GM18526 (cell line): ENCODE results near the gene TLR9.

Experiments
- POLR2A ChIP-seq: IDR thresholded peaks from 3 replicates; pipeline ENCODE4 v1.6.1; 2011; ENCODE audit not compliant: insufficient read length; ENCODE audit errors: extremely low read depth

The TLR9 gene

GRCh38 chr3:52248165-52248541 is 22.7 kb upstream of the TLR9 start:
- no peak for TF ChIP-seq POLR2A

GRCh38 chr3:52247409-52248164 is 22.1 kb upstream of the TLR9 start:
- no peak for TF ChIP-seq POLR2A

GRCh38 chr3:52246728-52247408 is 21.4 kb upstream of the TLR9 start:
- no peak for TF ChIP-seq POLR2A

DNA sequence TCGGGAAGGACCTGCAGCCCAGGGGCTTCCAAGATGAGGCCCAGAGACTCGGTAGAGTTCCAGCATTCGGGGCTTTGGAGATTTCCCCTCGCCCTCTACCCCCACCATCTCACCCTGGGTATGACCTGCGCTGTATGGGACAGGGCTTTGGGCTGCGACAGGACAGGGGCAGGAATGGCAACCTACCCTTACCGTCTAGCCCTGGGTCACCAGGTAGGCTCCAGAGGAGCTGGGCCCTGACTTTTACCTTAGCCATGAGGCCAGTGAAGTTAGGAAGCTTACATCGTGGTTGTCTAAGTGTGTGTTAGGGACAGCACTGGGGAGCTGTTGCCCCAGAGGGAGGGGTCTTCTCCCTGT is 20.8 kb upstream of the TLR9 start:
- TF ChIP-seq POLR2A, result no peak

GRCh38 chr3:52245322-52246263 is 20.1 kb upstream of the TLR9 start, which contains the start of gene PPM1M:
PPM1M (plus strand) TSS chr3:52245759; CDS start chr3:52245825, 66 bp downstream.
- TF ChIP-seq POLR2A, result peak; percentile 40

- TF ChIP-seq POLR2A, result peak; percentile 48
Observed at GRCh38 chr3:52243791-52244628, 18.6 kb upstream of the TLR9 start.

DNA sequence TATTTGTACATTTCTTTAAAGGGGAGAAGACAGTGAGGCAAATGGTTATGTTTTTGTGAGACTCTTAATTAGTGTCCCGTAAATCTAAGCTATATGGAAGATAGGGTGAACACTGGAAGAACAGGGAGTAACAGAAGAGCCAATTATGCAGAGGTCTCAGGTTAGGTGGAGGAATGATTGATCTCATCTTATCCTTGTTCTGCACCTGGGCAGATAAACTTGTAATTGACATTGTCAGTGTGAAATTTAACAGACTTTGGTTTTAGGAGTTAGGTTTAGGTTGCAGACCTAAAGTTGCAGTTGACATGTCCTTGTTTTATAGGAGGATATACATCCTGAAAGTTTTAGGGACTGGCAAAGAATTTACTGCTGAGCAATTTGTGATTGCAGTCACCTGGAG is 16.6 kb upstream of the TLR9 start:
- TF ChIP-seq POLR2A, result no peak

DNA sequence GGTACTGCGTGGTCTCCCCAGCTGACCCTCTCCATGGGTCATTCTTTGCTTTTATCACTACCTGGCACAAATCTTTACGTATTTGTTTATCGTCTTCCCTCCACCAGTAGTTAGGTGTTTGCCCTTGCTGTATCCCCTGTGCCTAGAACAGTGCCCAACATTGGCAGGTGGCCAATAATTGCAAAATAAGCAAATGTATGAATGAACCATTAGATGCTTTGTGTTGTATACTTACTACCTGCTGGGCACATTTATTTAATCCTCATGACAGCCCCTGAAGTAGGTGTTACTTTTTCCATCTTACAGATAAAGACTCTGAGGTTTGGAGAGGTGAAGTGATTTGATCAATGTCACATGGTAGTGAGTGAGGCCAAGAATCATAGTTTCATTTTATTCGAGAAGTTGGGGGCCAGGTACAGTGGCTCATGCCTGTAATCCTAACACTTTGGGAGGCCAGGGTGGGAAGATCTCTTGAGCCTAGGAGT is 15.5 kb upstream of the TLR9 start:
- no peak for TF ChIP-seq POLR2A

DNA sequence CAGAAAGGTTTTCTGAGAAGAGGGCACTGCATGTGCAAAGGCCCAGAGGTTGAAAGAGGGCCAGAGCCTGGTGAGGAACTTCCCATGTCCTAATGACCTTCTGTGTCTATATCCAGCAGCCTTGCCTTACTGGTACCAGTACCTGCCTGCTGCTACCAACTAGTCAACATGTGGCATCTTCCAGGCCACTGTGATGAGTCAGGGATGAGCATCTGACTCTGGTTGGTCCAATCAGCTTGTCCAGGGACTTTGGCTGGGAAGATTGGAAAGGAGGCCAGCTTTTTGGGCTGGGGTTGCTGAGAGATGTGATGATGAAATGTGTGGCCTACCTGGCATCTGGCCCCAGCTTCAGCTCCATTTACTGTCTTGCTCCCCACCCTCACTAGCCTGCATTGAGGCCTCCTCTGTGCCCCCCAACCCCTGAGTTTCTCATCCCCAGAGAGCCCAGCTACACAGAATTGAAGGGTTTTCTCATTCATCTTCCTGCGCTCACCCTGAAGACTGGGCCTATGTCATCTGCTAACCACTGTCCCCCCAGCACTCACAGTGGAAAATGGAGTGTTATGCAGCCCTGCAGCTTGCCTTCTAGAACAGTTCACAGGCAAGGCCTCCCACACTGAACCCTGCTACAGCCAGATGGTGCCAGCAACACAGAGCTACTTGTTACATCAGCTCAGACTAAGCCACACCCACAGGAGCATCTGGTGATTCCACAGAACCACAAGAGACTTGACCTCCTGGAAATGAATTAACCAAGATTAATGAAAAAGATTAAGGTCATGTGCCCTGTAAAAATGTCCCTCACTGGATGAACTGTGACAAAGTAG is 14.8 kb upstream of the TLR9 start:
- TF ChIP-seq POLR2A, result peak; percentile 37

GRCh38 chr3:52238761-52239701 is 13.6 kb upstream of the TLR9 start, which contains the start of gene TWF2:
TWF2 (minus strand) TSS chr3:52239158; CDS start chr3:52239016, 142 bp downstream.
- peak; percentile 93 for TF ChIP-seq POLR2A

DNA sequence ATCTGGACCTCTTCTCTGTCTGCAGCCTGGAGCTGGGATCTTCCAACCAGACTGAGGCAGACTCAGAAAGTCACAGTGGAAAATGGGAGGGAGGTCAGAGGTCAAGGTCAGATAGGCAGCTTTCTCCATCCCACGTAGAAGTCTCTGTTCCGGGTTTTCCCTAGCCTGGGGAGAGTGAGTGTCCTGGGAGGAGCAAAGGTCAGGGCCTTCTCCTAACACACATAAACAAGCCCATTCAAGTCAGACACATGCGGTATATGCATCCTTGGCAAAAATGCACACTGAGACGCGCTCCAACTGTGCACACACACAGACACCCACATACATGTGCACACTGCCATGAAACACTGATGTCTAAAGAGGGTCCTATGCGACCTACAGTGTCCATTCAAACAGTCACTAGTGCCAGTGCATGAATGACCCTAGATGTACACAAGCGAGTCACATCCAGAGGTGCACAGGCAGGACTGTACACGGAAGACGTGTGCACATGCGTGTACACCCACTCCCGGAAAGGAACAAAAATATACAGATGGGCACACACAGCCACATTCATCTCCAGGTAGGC is 12.8 kb upstream of the TLR9 start:
- no peak for TF ChIP-seq POLR2A

- TF ChIP-seq POLR2A, result no peak
Observed at GRCh38 chr3:52237657-52238172, 12.3 kb upstream of the TLR9 start.

- TF ChIP-seq POLR2A, result no peak
Observed at GRCh38 chr3:52237006-52237656, 11.7 kb upstream of the TLR9 start.
